Activated gamma-delta T cell (primary cell): Measurements from ENCODE around the gene ANTXR2.

Experiments
- DNase-seq: peaks from one replicate; lab custom pipeline; 2025; lab: John Stamatoyannopoulos, UW

The ANTXR2 gene

GRCh38 chr4:80092088-80092487, 19.1 kb upstream of the ANTXR2 start:
- DNase-seq = no peak

GRCh38 chr4:80091688-80092087, 18.7 kb upstream of the ANTXR2 start:
- DNase-seq = no peak

- no peak for DNase-seq
These were observed 18.2 kb upstream of the ANTXR2 start for GRCh38 chr4:80091184-80091583.

- DNase-seq = no peak
These were observed 17.1 kb upstream of the ANTXR2 start for GRCh38 chr4:80090090-80090489.

GRCh38 chr4:80088471-80088870, 15.4 kb upstream of the ANTXR2 start:
- no peak for DNase-seq

- no peak for DNase-seq
These were observed 13.3 kb upstream of the ANTXR2 start for GRCh38 chr4:80086296-80086695.

GRCh38 chr4:80085081-80085480, 12.1 kb upstream of the ANTXR2 start:
- no peak for DNase-seq

- DNase-seq = no peak
These were observed 9.7 kb upstream of the ANTXR2 start for GRCh38 chr4:80082693-80083092.

GRCh38 chr4:80081566-80081965, 8.5 kb upstream of the ANTXR2 start:
- DNase-seq = no peak

- no peak for DNase-seq
These were observed 6.4 kb upstream of the ANTXR2 start for GRCh38 chr4:80079255-80079923.

GRCh38 chr4:80078346-80079092, 5.5 kb upstream of the ANTXR2 start:
- DNase-seq = no peak

- no peak for DNase-seq
These were observed 4.6 kb upstream of the ANTXR2 start for GRCh38 chr4:80077639-80078038.

GRCh38 chr4:80076681-80077080, 3.7 kb upstream of the ANTXR2 start:
- no peak for DNase-seq

- no peak for DNase-seq
These were observed 3.1 kb upstream of the ANTXR2 start for GRCh38 chr4:80075995-80076675.

GRCh38 chr4:80074651-80075050, 1.6 kb upstream of the ANTXR2 start:
- DNase-seq = no peak

- DNase-seq = no peak
These were observed 1.0 kb upstream of the ANTXR2 start for GRCh38 chr4:80074069-80074468.

- no peak for DNase-seq
These were observed 512 bp upstream of the ANTXR2 start for GRCh38 chr4:80073473-80074008.

GRCh38 chr4:80072228-80072743, 743 bp downstream of the ANTXR2 start:
- peak; percentile 17 for DNase-seq

GRCh38 chr4:80071604-80072227, 1.3 kb downstream of the ANTXR2 start:
- no peak for DNase-seq

GRCh38 chr4:80070880-80071603, 2.0 kb downstream of the ANTXR2 start:
- DNase-seq = no peak
